H1 (cell line): ENCODE data around the gene KLHL7.

Experiments
- CTCF ChIP-seq, 3 experiments: IDR thresholded peaks; 1 replicate in 2 of 3; 2 replicates in 1 of 3; pipeline versions ENCODE4 v1.5.1 to v1.6.1; 2011; ENCODE audit warnings: low read length in 3 of 3, mild to moderate bottlenecking in 3 of 3, inconsistent platforms in 2 of 3, low read depth in 1 of 3, moderate library complexity in 1 of 3; ENCODE audit not compliant: insufficient read depth in 1 of 3; ENCODE audit errors: control extremely low read depth in 1 of 3
- SRF ChIP-seq: IDR thresholded peaks from 2 replicates; pipeline ENCODE4 v1.6.1; 2011; ENCODE audit warnings: mild to moderate bottlenecking, low read depth, low read length, moderate library complexity

- TF ChIP-seq SRF (no peak), CTCF (IDR thresholded peaks at IDR 0.05; ENCODE audit: control extremely low read depth in 1 of 3, insufficient read depth in 1 of 3, low read depth in 1 of 3, low read length in 3 of 3) (no peak)
These were observed 104.9 kb downstream of the KLHL7 start for GRCh38 chr7:23210506-23210905.
